Left ventricle myocardium inferior (tissue), 1 donor: ENCODE data around the gene DCLK3. TPM values are rescaled to one million over a fixed set of nuclear protein-coding genes. Genes with fewer than 3 reads are reported as not detected.

ENCODE experiments used
- DNase-seq: peaks from one replicate; pipeline ENCODE4 v3.0.0-alpha.2; 2020
- H3K27ac ChIP-seq: fragments of 200-600 bp; replicated peaks from 2 replicates; pipeline ENCODE4 v1.8.0; 2021
- H3K27me3 ChIP-seq: fragments of 200-600 bp; 2 replicates; pipeline ENCODE4 v1.8.0; 2021; ENCODE audit warnings: low read depth
- H3K36me3 ChIP-seq: fragments of 200-600 bp; 2 replicates; pipeline ENCODE4 v1.8.0; 2021
- H3K4me1 ChIP-seq: fragments of 200-600 bp; 2 replicates; pipeline ENCODE4 v1.8.0; 2021
- H3K4me3 ChIP-seq: fragments of 200-600 bp; 2 replicates; pipeline ENCODE4 v1.8.0; 2021; ENCODE audit warnings: mild to moderate bottlenecking, moderate library complexity
- H3K9me3 ChIP-seq: fragments of 200-600 bp; replicated peaks from 2 replicates; pipeline ENCODE4 v1.8.0; 2021
- intact Hi-C: fragments of 100-400 bp; cut with micrococcal nuclease; formaldehyde crosslinking; loops from one replicate; pipeline ENCODE4 v1.11.0; 2022
- total RNA-seq: library from RNA; stranded (reverse); fragmentation: NEBNext Ultra II Directional; extraction: Animal tissue kit (Norgen Biotek cat#: 25700); gene quantifications from one replicate; pipeline ENCODE4 v1.2.1, GENCODE V29; 2021
- TF ChIP-seq, protein P1 (sequence below): fragments of 200-600 bp; IDR thresholded peaks from 2 replicates; pipeline ENCODE4 v1.8.0; 2021; ENCODE audit warnings: antibody characterized with exemption, mild to moderate bottlenecking, borderline replicate concordance
- donor health status: DM: no; HTN: yes; CAD: no; lungs with severe emphysema.

DCLK3 gene
- total RNA-seq, 1 donor from 2014 or later = 0.16 TPM

DNA sequence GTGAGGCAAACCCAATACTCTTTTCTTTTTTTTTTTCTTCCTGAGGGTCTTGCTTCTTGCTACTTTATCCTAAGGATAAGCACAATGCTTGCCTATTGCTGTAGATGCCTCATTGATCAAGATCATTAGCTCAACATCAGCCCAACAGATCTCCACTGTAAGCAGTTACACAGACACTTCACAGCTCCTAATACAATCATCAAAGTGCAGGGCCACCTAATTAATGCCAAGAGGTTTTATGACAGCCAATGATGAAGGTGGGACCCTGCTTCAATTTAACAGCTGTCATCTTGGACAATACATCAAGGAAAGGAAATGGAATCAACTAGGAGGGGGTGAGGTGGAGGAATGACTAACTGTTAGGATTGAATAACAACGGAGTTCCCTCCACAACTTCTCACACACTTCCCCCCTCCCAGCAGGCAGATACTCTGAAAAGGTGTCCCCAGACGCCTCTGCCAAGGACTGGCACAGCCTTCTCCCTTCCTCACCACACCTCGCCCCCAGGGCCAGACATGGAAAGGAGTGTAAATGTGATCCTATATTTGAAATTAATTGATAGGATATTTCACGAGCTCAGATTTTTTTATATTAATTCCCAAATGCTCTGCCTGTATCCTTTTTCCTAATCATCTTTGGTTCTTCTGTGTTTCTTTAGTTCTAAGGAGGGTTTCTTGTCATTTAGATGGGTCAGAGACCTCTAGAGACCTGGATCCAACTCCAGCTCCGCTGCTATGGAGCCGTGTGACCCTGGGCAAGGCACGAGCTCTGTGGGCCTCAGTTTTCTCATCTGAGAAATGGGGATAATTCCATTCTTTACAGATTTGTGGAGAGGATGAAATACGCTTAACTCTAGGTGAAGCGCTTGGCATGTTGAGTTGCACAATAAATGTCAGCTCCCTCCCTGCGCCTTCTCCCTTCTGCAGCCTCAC is 1.2 kb downstream of the DCLK3 start:
- TF ChIP-seq, protein P1, sequence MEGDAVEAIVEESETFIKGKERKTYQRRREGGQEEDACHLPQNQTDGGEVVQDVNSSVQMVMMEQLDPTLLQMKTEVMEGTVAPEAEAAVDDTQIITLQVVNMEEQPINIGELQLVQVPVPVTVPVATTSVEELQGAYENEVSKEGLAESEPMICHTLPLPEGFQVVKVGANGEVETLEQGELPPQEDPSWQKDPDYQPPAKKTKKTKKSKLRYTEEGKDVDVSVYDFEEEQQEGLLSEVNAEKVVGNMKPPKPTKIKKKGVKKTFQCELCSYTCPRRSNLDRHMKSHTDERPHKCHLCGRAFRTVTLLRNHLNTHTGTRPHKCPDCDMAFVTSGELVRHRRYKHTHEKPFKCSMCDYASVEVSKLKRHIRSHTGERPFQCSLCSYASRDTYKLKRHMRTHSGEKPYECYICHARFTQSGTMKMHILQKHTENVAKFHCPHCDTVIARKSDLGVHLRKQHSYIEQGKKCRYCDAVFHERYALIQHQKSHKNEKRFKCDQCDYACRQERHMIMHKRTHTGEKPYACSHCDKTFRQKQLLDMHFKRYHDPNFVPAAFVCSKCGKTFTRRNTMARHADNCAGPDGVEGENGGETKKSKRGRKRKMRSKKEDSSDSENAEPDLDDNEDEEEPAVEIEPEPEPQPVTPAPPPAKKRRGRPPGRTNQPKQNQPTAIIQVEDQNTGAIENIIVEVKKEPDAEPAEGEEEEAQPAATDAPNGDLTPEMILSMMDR = no peak
- Histone ChIP-seq H3K9me3 (no peaks in the 10 kb centered on the region), H3K4me1 (peaks cover 11% of the 10 kb centered on the region), H3K36me3 (no peaks in the 10 kb centered on the region), H3K27me3 (peaks cover 59% of the 10 kb centered on the region), H3K4me3 (peak overlapping the region; percentile 64), H3K27ac (no peak overlapping the region)
- no peak for DNase-seq
- intact Hi-C loops = no loop called here

DNA sequence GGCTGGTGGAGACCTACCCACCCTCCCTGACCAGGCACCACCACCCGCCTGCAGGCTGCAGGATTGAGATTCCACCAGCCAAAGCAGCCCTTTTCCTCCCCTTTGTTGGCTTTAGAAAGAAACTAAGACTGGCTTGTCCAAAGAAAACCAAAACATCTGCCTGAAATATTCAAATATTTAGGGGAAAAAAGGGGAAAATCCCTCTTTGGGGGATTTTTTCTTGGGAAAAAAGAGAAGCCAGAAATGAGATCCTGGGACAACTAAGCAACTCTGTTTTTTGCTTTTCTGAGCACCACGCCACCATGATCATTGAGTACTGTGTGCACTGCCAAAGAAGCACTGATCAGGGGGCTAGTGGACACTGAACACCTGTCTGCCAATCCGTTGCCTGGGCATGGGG is 2.6 kb downstream of the DCLK3 start:
- Histone ChIP-seq H3K27ac (no peak overlapping the region), H3K4me3 (no peak overlapping the region), H3K36me3 (no peaks in the 10 kb centered on the region), H3K27me3 (peaks cover 58% of the 10 kb centered on the region), H3K9me3 (no peaks in the 10 kb centered on the region), H3K4me1 (peaks cover 11% of the 10 kb centered on the region)
- DNase-seq = no peak
- TF ChIP-seq, protein P1 = no peak
- intact Hi-C loops = no loop called here

DNA sequence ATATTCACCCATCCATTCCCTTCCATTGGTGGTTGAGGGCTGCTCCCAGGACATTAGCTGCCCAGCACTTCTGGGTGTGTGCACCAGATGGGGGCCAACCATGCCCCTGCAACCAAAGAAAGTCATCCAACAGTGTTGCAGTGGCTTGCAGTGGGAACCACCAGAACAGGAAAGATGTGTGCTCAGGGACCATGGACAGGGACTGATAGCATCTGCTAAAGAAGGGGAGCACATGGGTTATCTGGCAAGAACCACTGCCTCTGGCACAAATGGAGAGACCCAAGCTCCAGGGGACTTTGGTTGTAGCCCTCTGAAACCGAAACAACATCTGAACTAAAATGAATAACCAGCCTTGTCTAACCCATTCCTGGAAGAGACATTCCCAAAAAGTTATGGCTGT is 8.1 kb downstream of the DCLK3 start:
- no peak overlapping the region for H3K27ac ChIP-seq
- H3K4me1 ChIP-seq = no peaks in the 10 kb centered on the region
- H3K4me3 ChIP-seq = no peak overlapping the region
- H3K9me3 ChIP-seq = no peaks in the 10 kb centered on the region
- intact Hi-C loops = no loop called here
- TF ChIP-seq, protein P1 = no peak
- H3K27me3 ChIP-seq = peaks cover 19% of the 10 kb centered on the region
- H3K36me3 ChIP-seq = no peaks in the 10 kb centered on the region
- DNase-seq = no peak

- Histone ChIP-seq H3K4me3 (no peak overlapping the region), H3K27ac (no peak overlapping the region), H3K4me1 (no peaks in the 10 kb centered on the region), H3K36me3 (no peaks in the 10 kb centered on the region), H3K9me3 (no peaks in the 10 kb centered on the region), H3K27me3 (peaks cover 9% of the 10 kb centered on the region)
- intact Hi-C loops = no loop called here
- DNase-seq = no peak
- TF ChIP-seq, protein P1 = no peak
Observed at GRCh38 chr3:36751326-36751725, 13.0 kb downstream of the DCLK3 start.

DNA sequence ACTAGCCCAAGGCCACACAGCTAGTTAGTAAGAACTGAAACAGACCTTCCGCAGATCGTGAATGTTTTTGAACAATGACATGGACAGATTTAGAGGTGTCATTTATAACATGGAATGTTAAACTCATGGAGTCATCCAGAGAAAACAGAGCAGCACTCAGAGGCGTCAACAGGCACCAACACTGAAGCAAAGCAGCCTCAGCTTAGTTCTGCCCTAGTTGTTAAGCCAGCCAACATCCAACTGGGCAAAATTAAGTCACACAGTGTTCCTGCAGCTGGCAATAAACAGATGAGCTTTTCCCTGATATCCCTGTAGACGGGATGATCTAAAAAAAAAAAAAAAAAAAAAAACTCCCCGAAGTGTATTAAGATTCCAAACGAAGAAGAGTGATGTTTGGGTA is 13.6 kb downstream of the DCLK3 start:
- H3K27me3 ChIP-seq = peaks cover 3% of the 10 kb centered on the region
- DNase-seq = no peak

More for the DNA sequence above, 13.6 kb downstream of the DCLK3 start:
- no peaks in the 10 kb centered on the region for H3K9me3 ChIP-seq
- no peak overlapping the region for H3K4me3 ChIP-seq
- intact Hi-C loops = no loop called here
- H3K4me1 ChIP-seq = no peaks in the 10 kb centered on the region
- no peak overlapping the region for H3K27ac ChIP-seq
- H3K36me3 ChIP-seq = no peaks in the 10 kb centered on the region
- TF ChIP-seq, protein P1 = no peak
